Measurements from ENCODE around the gene ETV6.

DNA sequence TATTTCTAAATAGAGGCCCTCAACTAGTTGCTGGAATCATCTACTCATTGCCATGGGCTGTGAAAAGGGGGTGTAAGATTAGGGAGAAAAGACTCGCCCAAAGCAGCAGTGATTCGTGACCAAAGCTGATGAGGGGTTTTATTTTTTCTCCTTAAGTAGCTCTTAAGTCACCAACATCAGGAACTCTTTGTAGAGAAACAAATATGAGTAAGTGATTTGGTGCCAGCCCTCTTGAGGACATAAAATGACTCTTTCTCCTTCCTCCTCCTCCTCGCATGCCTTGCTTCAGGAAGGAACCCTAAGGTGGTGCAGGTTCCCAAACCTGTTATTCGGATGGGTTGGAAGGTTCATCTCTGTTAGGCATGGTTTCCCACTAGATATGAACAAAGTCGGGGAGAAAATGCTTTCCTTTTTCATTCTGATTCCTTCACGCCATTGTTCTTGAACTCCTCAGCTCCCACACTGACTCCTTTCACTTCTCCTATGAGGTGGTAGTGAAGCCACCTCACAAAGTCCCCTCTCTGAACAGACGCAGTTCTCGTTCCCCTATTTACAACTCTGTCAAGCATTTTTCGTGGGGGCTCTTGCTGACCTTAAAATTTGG, 113.4 kb downstream of the ETV6 start:
- TF ChIP-seq, protein P1, sequence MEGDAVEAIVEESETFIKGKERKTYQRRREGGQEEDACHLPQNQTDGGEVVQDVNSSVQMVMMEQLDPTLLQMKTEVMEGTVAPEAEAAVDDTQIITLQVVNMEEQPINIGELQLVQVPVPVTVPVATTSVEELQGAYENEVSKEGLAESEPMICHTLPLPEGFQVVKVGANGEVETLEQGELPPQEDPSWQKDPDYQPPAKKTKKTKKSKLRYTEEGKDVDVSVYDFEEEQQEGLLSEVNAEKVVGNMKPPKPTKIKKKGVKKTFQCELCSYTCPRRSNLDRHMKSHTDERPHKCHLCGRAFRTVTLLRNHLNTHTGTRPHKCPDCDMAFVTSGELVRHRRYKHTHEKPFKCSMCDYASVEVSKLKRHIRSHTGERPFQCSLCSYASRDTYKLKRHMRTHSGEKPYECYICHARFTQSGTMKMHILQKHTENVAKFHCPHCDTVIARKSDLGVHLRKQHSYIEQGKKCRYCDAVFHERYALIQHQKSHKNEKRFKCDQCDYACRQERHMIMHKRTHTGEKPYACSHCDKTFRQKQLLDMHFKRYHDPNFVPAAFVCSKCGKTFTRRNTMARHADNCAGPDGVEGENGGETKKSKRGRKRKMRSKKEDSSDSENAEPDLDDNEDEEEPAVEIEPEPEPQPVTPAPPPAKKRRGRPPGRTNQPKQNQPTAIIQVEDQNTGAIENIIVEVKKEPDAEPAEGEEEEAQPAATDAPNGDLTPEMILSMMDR (IDR thresholded peaks at IDR 0.05) = no peak
- TF ChIP-seq POLR2AphosphoS5 (IDR thresholded peaks at IDR 0.05; ENCODE audit: low read depth, low read length) = no peak
- no peak for TF ChIP-seq SIN3A (IDR thresholded peaks at IDR 0.05; ENCODE audit: borderline replicate concordance, insufficient read depth, low read depth, low read length)
- TF ChIP-seq TCF7L2 (IDR thresholded peaks at IDR 0.05; ENCODE audit: low read depth, low read length) = no peak

All from Panc1 (cell line).